Measurements from ENCODE around the gene SMIM24. TPM values are rescaled to one million over a fixed set of nuclear protein-coding genes. Genes with fewer than 3 reads are reported as not detected.

The SMIM24 gene
- total RNA-seq, 4 donors from 2014 or later, result 0.29 to 0.78 TPM; not detected in 2

- intact Hi-C loops (cut with DNase I; ENCODE audit: low total_unique reads), result no loop called here
- no peak overlapping the region for H3K4me3 ChIP-seq (ENCODE audit: low read depth, poor library complexity, severe bottlenecking)
- TF ChIP-seq CTCF (IDR thresholded peaks at IDR 0.05) (no peak), POLR2A (IDR thresholded peaks at IDR 0.05) (no peak)
- DNase-seq (ENCODE audit: low spot score in 2 of 2), result no peak
These were observed 2.8 kb downstream of the SMIM24 start for GRCh38 chr19:3477506-3477905.

DNA sequence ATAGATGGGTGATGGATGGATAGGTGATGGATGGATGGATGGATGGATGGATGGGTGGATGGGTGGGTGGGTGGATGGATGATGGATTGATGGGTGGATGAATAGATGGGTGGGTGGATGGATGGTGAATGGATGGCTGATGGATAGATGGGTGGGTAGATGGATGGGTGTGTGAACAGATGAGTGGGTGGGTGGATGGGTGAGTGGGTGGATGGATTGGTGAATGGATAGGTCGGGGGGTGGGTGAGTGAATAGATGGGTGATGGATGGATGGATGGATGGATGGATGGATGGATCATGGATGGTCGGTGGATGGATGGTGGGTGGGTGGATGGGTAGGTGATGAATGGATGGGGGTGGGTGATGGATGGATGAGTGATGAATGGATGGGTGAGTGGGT is 3.5 kb downstream of the SMIM24 start:
- no peak overlapping the region for H3K4me3 ChIP-seq (ENCODE audit: low read depth, poor library complexity, severe bottlenecking)
- DNase-seq (ENCODE audit: low spot score in 2 of 2), result no peak
- WGBS, 2 donors, result 85 to 86% methylated on average over 2 of the region's 2 CpGs
- no peak for TF ChIP-seq POLR2A (IDR thresholded peaks at IDR 0.05)
- no peak for TF ChIP-seq CTCF (IDR thresholded peaks at IDR 0.05)
- intact Hi-C loops (cut with DNase I; ENCODE audit: low total_unique reads), result no loop called here

DNA sequence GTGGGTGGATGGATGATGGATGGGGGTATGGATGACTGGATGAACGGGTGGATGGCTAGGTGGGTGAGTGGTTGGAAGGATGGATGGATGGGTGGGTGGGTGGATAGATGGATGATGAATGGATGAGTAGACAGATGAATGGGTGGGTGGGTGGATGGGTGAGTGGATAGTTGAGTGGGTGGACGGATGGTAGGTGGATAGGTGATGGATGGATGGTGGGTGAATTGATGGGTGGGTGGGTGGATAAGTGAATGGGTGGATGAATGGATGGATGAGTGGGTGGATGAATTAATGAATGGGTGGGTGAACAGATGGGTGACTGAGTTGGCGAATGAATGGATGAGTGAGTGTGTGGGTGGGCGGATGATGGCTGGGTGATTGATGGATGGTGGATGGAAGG is 4.9 kb downstream of the SMIM24 start:
- no peak for DNase-seq (ENCODE audit: low spot score in 2 of 2)
- no peak overlapping the region for H3K4me3 ChIP-seq (ENCODE audit: low read depth, poor library complexity, severe bottlenecking)
- TF ChIP-seq CTCF (IDR thresholded peaks at IDR 0.05), result no peak
- no peak for TF ChIP-seq POLR2A (IDR thresholded peaks at IDR 0.05)
- 72 to 88% methylated on average over 4 of the region's 4 CpGs for WGBS, 2 donors
- intact Hi-C loops (cut with DNase I; ENCODE audit: low total_unique reads), result no loop called here

GRCh38 chr19:3474614-3475013 is 5.7 kb downstream of the SMIM24 start:
- no peak for TF ChIP-seq CTCF (IDR thresholded peaks at IDR 0.05)
- no peak for TF ChIP-seq POLR2A (IDR thresholded peaks at IDR 0.05)
- H3K4me3 ChIP-seq (ENCODE audit: low read depth, poor library complexity, severe bottlenecking), result no peak overlapping the region
- WGBS, 2 donors, result 72 to 85% methylated on average over 2 of the region's 2 CpGs
- intact Hi-C loops (cut with DNase I; ENCODE audit: low total_unique reads), result no loop called here
- DNase-seq (ENCODE audit: low spot score in 2 of 2), result no peak

DNA sequence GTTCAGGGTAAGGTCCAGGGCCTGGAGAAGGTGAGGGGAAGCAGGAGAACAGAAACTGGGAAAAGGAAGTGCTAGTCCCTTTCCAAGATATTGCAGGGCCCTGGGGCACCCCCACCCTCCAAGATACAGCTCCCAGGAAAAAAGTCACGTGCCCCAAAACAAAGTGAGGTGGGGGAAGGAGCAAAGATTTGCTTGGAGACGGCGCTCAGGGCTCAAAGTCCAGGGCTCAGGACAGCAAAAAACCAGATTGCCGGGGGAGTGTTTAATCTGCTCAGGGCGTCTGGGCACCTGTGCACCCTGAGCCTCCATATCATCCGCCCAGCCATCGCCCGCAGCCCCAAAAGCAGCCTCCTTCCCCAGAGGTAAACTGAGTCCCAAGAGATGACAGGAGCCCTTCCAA is 6.3 kb downstream of the SMIM24 start:
- 74 to 80% methylated on average over 8 of the region's 8 CpGs for WGBS, 2 donors
- intact Hi-C loops (cut with DNase I; ENCODE audit: low total_unique reads), result no loop called here

More for the DNA sequence above, 6.3 kb downstream of the SMIM24 start:
- H3K4me3 ChIP-seq (ENCODE audit: low read depth, poor library complexity, severe bottlenecking), result no peak overlapping the region
- DNase-seq (ENCODE audit: low spot score in 2 of 2), result no peak
- TF ChIP-seq POLR2A (IDR thresholded peaks at IDR 0.05) (no peak), CTCF (IDR thresholded peaks at IDR 0.05) (no peak)

Measured in lower leg skin (tissue), 4 donors.